AG09319 (cell line): ENCODE measurements around the gene NEMF.
"Not testable (repeated sequence)": the region's sequence is repeated elsewhere in the genome, so short reads cannot be mapped to it uniquely, and the experiment has no call there.

Experiments
- DNase-seq: peaks from one replicate; pipeline ENCODE4 v3.0.0-alpha.2; 2010; ENCODE audit warnings: low read depth; ENCODE audit errors: extremely low read depth
- TF ChIP-seq, protein P1 (sequence below): IDR thresholded peaks from 2 replicates; pipeline ENCODE4 v1.5.1; 2011; ENCODE audit warnings: low read depth, mild to moderate bottlenecking, inconsistent platforms, low read length, moderate library complexity

Gene NEMF

DNA sequence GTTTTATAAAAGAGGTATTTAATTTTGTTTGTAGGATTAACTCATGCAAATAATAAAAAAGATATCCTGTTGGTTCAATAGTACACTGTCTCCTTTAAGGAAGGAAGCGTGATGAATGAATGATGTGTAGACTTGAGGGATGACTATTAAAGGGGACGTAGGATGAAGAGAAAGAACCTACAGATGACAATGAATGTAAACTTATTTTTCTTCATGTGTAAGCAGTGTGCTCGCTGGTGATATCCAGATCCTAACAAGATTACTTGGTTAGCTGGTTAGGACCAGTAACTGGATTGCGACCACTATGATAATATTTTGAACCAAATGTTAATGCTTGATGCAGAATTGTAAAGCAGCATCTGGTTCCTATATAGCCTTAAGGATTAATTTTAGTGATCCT, 42.9 kb upstream of the NEMF start:
- DNase-seq = no peak
- TF ChIP-seq, protein P1, sequence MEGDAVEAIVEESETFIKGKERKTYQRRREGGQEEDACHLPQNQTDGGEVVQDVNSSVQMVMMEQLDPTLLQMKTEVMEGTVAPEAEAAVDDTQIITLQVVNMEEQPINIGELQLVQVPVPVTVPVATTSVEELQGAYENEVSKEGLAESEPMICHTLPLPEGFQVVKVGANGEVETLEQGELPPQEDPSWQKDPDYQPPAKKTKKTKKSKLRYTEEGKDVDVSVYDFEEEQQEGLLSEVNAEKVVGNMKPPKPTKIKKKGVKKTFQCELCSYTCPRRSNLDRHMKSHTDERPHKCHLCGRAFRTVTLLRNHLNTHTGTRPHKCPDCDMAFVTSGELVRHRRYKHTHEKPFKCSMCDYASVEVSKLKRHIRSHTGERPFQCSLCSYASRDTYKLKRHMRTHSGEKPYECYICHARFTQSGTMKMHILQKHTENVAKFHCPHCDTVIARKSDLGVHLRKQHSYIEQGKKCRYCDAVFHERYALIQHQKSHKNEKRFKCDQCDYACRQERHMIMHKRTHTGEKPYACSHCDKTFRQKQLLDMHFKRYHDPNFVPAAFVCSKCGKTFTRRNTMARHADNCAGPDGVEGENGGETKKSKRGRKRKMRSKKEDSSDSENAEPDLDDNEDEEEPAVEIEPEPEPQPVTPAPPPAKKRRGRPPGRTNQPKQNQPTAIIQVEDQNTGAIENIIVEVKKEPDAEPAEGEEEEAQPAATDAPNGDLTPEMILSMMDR = no peak

GRCh38 chr14:49894214-49895107, 41.9 kb upstream of the NEMF start:
- DNase-seq = not testable (repeated sequence)

GRCh38 chr14:49893309-49894213, 41.0 kb upstream of the NEMF start:
- TF ChIP-seq, protein P1 = no peak
- DNase-seq = peak; percentile 15

- TF ChIP-seq, protein P1 = no peak; the same call in 1 of the 2 replicates
- DNase-seq = peak; percentile 94
These were observed 40.2 kb upstream of the NEMF start, which contains the start of gene ARF6 for GRCh38 chr14:49892636-49893308. Gene ARF6, plus strand, starts transcription at chr14:49893082. Its CDS starts 655 bp downstream, at chr14:49893737.

DNA sequence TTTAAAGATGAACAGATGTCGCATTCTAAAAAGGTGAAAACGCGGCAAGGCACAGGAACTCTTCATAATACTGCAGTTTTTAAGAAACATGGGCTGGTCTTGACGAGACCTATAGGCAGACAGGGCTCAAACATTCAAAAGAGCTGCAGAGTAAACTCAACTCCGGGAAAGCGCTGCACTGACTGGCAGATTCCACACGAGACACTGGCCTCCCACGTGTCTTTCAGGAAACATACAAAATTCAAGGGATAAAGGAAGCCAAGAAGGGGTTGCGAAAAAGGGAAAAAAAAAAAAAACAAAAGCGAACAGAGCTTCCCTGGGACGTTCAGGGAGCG, 39.7 kb upstream of the NEMF start:
- peak; percentile 58 for DNase-seq

GRCh38 chr14:49888293-49888692, 35.7 kb upstream of the NEMF start:
- DNase-seq = no peak
- TF ChIP-seq, protein P1 = no peak

More for the DNA sequence above, 39.7 kb upstream of the NEMF start:
- TF ChIP-seq, protein P1 = no peak

DNA sequence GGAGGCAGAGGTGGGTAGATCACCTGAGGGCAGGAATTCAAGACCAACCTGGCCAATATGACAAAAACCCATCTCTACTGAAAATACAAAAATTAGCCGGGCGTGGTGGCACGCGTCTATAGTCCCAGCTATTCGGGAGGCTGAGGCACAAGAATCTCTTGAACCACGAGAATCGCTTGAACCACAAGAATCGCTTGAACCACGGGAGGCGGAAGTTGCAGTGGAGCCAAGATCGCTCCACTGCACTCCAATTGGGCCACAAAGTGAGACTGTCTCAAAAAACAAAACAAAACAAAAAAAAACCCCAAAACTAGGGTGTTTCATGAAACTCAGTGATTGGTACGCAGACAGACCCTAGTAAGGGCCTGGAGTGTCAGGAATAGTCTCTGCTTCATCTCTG, 33.9 kb upstream of the NEMF start:
- TF ChIP-seq, protein P1 = no peak
- DNase-seq = no peak
